CMK (cell line): ENCODE results near the gene SLC2A8.

Experiments
- DNase-seq: peaks from one replicate; pipeline ENCODE4 v3.0.0-alpha.2; 2010; ENCODE audit warnings: low read depth

The SLC2A8 gene

GRCh38 chr9:127403507-127404192 lies 6.7 kb downstream of the SLC2A8 start:
- no peak for DNase-seq

- DNase-seq, result no peak
Measured at GRCh38 chr9:127404631-127405030, 7.7 kb downstream of the SLC2A8 start.

- no peak for DNase-seq
Measured at GRCh38 chr9:127405344-127406125, 8.6 kb downstream of the SLC2A8 start.

GRCh38 chr9:127406799-127407491 lies 10.0 kb downstream of the SLC2A8 start:
- DNase-seq, result no peak

GRCh38 chr9:127407492-127407843 lies 10.5 kb downstream of the SLC2A8 start:
- DNase-seq, result no peak

GRCh38 chr9:127411122-127411521 lies 14.2 kb downstream of the SLC2A8 start:
- DNase-seq, result no peak

GRCh38 chr9:127415141-127415540 lies 18.2 kb downstream of the SLC2A8 start:
- no peak for DNase-seq

GRCh38 chr9:127415657-127416056 lies 18.7 kb downstream of the SLC2A8 start:
- DNase-seq, result no peak

GRCh38 chr9:127417131-127418036 lies 20.4 kb downstream of the SLC2A8 start:
- no peak for DNase-seq

GRCh38 chr9:127418037-127418471 lies 21.1 kb downstream of the SLC2A8 start:
- DNase-seq, result no peak

- DNase-seq, result peak; percentile 36
Measured at GRCh38 chr9:127419348-127419747, 22.4 kb downstream of the SLC2A8 start.

GRCh38 chr9:127421057-127421456 lies 24.1 kb downstream of the SLC2A8 start:
- no peak for DNase-seq

GRCh38 chr9:127422133-127422782 lies 25.3 kb downstream of the SLC2A8 start:
- DNase-seq, result no peak

GRCh38 chr9:127422787-127423186 lies 25.8 kb downstream of the SLC2A8 start:
- no peak for DNase-seq

GRCh38 chr9:127423476-127423933 lies 26.5 kb downstream of the SLC2A8 start:
- no peak for DNase-seq

GRCh38 chr9:127423934-127424675 lies 27.1 kb downstream of the SLC2A8 start, which contains the start of gene ZNF79:
ZNF79 (plus strand) TSS chr9:127424382; CDS start chr9:127424788, 406 bp downstream.
- DNase-seq, result no peak

- no peak for DNase-seq
Measured at GRCh38 chr9:127424676-127424999, 27.7 kb downstream of the SLC2A8 start.

- DNase-seq, result no peak
Measured at GRCh38 chr9:127426756-127427155, 29.8 kb downstream of the SLC2A8 start.

- DNase-seq, result no peak
Measured at GRCh38 chr9:127428348-127428747, 31.4 kb downstream of the SLC2A8 start.

GRCh38 chr9:127430415-127430814 lies 33.4 kb downstream of the SLC2A8 start:
- no peak for DNase-seq
